IMR-90 (cell line): ENCODE data around the gene TPO. TPM values are rescaled to one million over a fixed set of nuclear protein-coding genes. Genes with fewer than 3 reads are reported as not detected.

Experiments used
- ATAC-seq: fragments of 200-7000 bp; cut with Tn5 transposase; 2 replicates; pipeline ENCODE4 v1.9.1; 2020; ENCODE audit warnings: low read depth, mild to moderate bottlenecking, moderate library complexity
- BruUV-seq: library from RNA; stranded (reverse); fragments of 400-500 nt; replicated peaks from 2 replicates; lab custom pipeline; 2021; lab: Mats Ljungman, UMichigan
- CTCF ChIA-PET: fragments of 300-600 bp; formaldehyde crosslinking; extraction: SDS; loops from one replicate; lab custom pipeline; 2021; ENCODE audit warnings: antibody characterized with exemption; lab: Yijun Ruan, JAX
- POLR2A ChIA-PET: fragments of 300-600 bp; sonication (Branson Sonifier 250); formaldehyde crosslinking; loops from one replicate; lab custom pipeline; 2022; ENCODE audit warnings: antibody characterized with exemption; ENCODE audit not compliant: unreplicated experiment; lab: Charles Lee
- DNase-seq: peaks from one replicate; pipeline ENCODE4 v3.0.0; 2013
- H2AFZ ChIP-seq: replicated peaks from 2 replicates; pipeline ENCODE3; 2013; ENCODE audit warnings: low read length, mild to moderate bottlenecking; ENCODE audit not compliant: poor library complexity
- H2AK5ac ChIP-seq: 2 replicates; pipeline ENCODE4 v1.6.1; 2013; ENCODE audit warnings: low read depth, low read length, inconsistent platforms
- H2AK9ac ChIP-seq: replicated peaks from 2 replicates; pipeline ENCODE3; 2013; ENCODE audit warnings: mild to moderate bottlenecking, low read depth, low read length, moderate library complexity; ENCODE audit not compliant: poor library complexity
- H2BK120ac ChIP-seq: 2 replicates; pipeline ENCODE4 v1.6.1; 2013; ENCODE audit warnings: low read depth, low read length, inconsistent platforms
- H2BK15ac ChIP-seq: 3 replicates; pipeline ENCODE4 v1.6.1; 2013; ENCODE audit warnings: low read depth, low read length, inconsistent platforms
- H2BK20ac ChIP-seq: 2 replicates; pipeline ENCODE4 v1.6.1; 2013; ENCODE audit warnings: low read depth, mild to moderate bottlenecking, inconsistent platforms, low read length, moderate library complexity
- H2BK5ac ChIP-seq: 2 replicates; pipeline ENCODE4 v1.6.1; 2013; ENCODE audit warnings: mild to moderate bottlenecking, low read depth, low read length, inconsistent platforms; ENCODE audit not compliant: poor library complexity, severe bottlenecking
- H3K14ac ChIP-seq: replicated peaks from 2 replicates; pipeline ENCODE4 v1.6.1; 2013; ENCODE audit warnings: low read depth, low read length, inconsistent platforms
- H3K18ac ChIP-seq: 2 replicates; pipeline ENCODE4 v1.6.1; 2013; ENCODE audit warnings: low read depth, low read length, control low read depth
- H3K23ac ChIP-seq: 2 replicates; pipeline ENCODE4 v1.6.1; 2013; ENCODE audit warnings: low read depth, low read length, inconsistent platforms
- H3K27ac ChIP-seq: 2 replicates; pipeline ENCODE4 v1.5.1; 2013; ENCODE audit warnings: mild to moderate bottlenecking, control low read depth, low read length; ENCODE audit not compliant: insufficient read depth
- H3K27me3 ChIP-seq: 2 replicates; pipeline ENCODE4 v1.6.1; 2013; ENCODE audit warnings: low read length; ENCODE audit not compliant: control insufficient read depth, insufficient read depth
- H3K36me3 ChIP-seq: 2 replicates; pipeline ENCODE4 v1.6.1; 2013; ENCODE audit warnings: low read length, mixed read lengths; ENCODE audit not compliant: control insufficient read depth, insufficient read depth
- H3K4ac ChIP-seq: 2 replicates; pipeline ENCODE4 v1.6.1; 2013; ENCODE audit warnings: low read depth, low read length, inconsistent platforms
- H3K4me1 ChIP-seq: 2 replicates; pipeline ENCODE4 v1.6.1; 2013; ENCODE audit warnings: low read length, mixed read lengths; ENCODE audit not compliant: control insufficient read depth, insufficient read depth
- H3K4me2 ChIP-seq: 2 replicates; pipeline ENCODE4 v1.6.1; 2013; ENCODE audit warnings: low read depth, mild to moderate bottlenecking, control low read depth, low read length, moderate library complexity
- H3K4me3 ChIP-seq: 2 replicates; pipeline ENCODE4 v1.5.1; 2013; ENCODE audit warnings: low read depth, mild to moderate bottlenecking, control low read depth, low read length, moderate library complexity; ENCODE audit not compliant: insufficient read depth
- H3K56ac ChIP-seq: 2 replicates; pipeline ENCODE4 v1.6.1; 2013; ENCODE audit warnings: low read length, inconsistent platforms; ENCODE audit not compliant: insufficient read depth; ENCODE audit errors: extremely low read depth
- H3K79me1 ChIP-seq, 2 experiments: 2 replicates each; pipeline ENCODE4 v1.6.1; 2013; ENCODE audit warnings: low read length in 2 of 2, inconsistent platforms in 1 of 2, low read depth in 1 of 2
- H3K9ac ChIP-seq: 2 replicates; pipeline ENCODE4 v1.6.1; 2013; ENCODE audit warnings: low read depth, low read length, control low read depth
- H3K9me1 ChIP-seq: 2 replicates; pipeline ENCODE4 v1.6.1; 2013; ENCODE audit warnings: low read length, inconsistent platforms; ENCODE audit not compliant: insufficient read depth
- H3K9me3 ChIP-seq: 2 replicates; pipeline ENCODE4 v1.6.1; 2013; ENCODE audit warnings: low read length; ENCODE audit not compliant: control insufficient read depth, insufficient read depth
- H4K20me1 ChIP-seq: 2 replicates; pipeline ENCODE4 v1.6.1; 2013; ENCODE audit warnings: low read length, inconsistent platforms; ENCODE audit not compliant: insufficient read depth
- H4K5ac ChIP-seq: 2 replicates; pipeline ENCODE4 v1.6.1; 2013; ENCODE audit warnings: mild to moderate bottlenecking, low read depth, low read length, control low read depth
- H4K8ac ChIP-seq, 2 experiments: 2 replicates each; pipeline ENCODE4 v1.6.1; 2013; ENCODE audit warnings: low read depth in 2 of 2, low read length in 2 of 2, control low read depth in 1 of 2, inconsistent platforms in 1 of 2
- H4K91ac ChIP-seq: 2 replicates; pipeline ENCODE4 v1.6.1; 2013; ENCODE audit warnings: low read depth, low read length, inconsistent platforms; ENCODE audit not compliant: insufficient read depth
- CEBPB ChIP-seq: IDR thresholded peaks from 2 replicates; pipeline ENCODE4 v1.6.1; 2012; ENCODE audit warnings: low read depth, low read length, improper control_type of control experiment
- CHD1 ChIP-seq: IDR thresholded peaks from 2 replicates; pipeline ENCODE4 v1.6.1; 2012; ENCODE audit warnings: low read depth, low read length, improper control_type of control experiment
- FOS ChIP-seq: fragments of 150-350 bp; IDR thresholded peaks from 2 replicates; pipeline ENCODE4 v1.6.1; 2016; ENCODE audit warnings: low read depth, low read length
- MAZ ChIP-seq: IDR thresholded peaks from 2 replicates; pipeline ENCODE4 v1.6.1; 2012; ENCODE audit warnings: low read depth, mild to moderate bottlenecking, low read length, improper control_type of control experiment, moderate library complexity, borderline replicate concordance
- MXI1 ChIP-seq: IDR thresholded peaks from 2 replicates; pipeline ENCODE4 v1.6.1; 2012; ENCODE audit warnings: low read depth, mild to moderate bottlenecking, low read length, moderate library complexity, borderline replicate concordance
- NFE2L2 ChIP-seq: fragments of 150-350 bp; IDR thresholded peaks from 2 replicates; pipeline ENCODE4 v1.6.1; 2016; ENCODE audit warnings: low read depth, mild to moderate bottlenecking, low read length
- RCOR1 ChIP-seq: IDR thresholded peaks from 2 replicates; pipeline ENCODE4 v1.6.1; 2012; ENCODE audit warnings: mild to moderate bottlenecking, low read length, improper control_type of control experiment; ENCODE audit not compliant: insufficient replicate concordance
- RFX5 ChIP-seq: IDR thresholded peaks from 2 replicates; pipeline ENCODE4 v1.8.0; 2012; ENCODE audit warnings: low read depth, mild to moderate bottlenecking, low read length, moderate library complexity
- SMC3 ChIP-seq: fragments of 150-350 bp; IDR thresholded peaks from 2 replicates; pipeline ENCODE4 v1.6.1; 2016; ENCODE audit warnings: low read depth, mild to moderate bottlenecking, antibody characterized with exemption, low read length, moderate library complexity
- WGBS, 2 experiments: methylation state at CpG; one replicate each; pipeline versions ENCODE4 v1.1.5 to v1.1.7; 2013; ENCODE audit warnings: missing lambda C conversion rate in 2 of 2; ENCODE audit not compliant: insufficient read length in 1 of 2; ENCODE audit errors: extremely low coverage in 2 of 2; 5-methylcytosine and 5-hydroxymethylcytosine counted together
- dilution Hi-C: fragments of 300-500 bp; cut with HindIII; formaldehyde crosslinking; loops from one replicate; pipeline ENCODE4 v1.14.3; 2018; ENCODE audit warnings: low sequenced_read_pairs; ENCODE audit not compliant: unreplicated experiment
- in situ Hi-C: fragments of 300-500 bp; cut with MboI; formaldehyde crosslinking; loops from 3 replicates; pipeline ENCODE4 v1.14.3; 2019; ENCODE audit warnings: low sequenced_read_pairs, inconsistent platforms, mixed read lengths
- intact Hi-C: fragments of 100-400 bp; cut with micrococcal nuclease; formaldehyde crosslinking; loops from 2 replicates; pipeline ENCODE4 v1.10.0; 2022
- polyA plus RNA-seq, 3 experiments: library from polyadenylated mRNA; depleted of rRNA; stranded (reverse); fragments of >200 nt; gene quantifications; 2 replicates each; pipeline ENCODE4 v1.2.3, GENCODE V29; 2012; ENCODE audit warnings: low replicate concordance in 1 of 3
- total RNA-seq: library from RNA; depleted of rRNA; stranded (reverse); fragments of >200 nt; gene quantifications from 2 replicates; pipeline ENCODE4 v1.2.3, GENCODE V29; 2012
- TF ChIP-seq, protein P1 (sequence below): fragments of 150-350 bp; IDR thresholded peaks from 2 replicates; pipeline ENCODE4 v1.6.1; 2016; ENCODE audit warnings: low read depth, mild to moderate bottlenecking, low read length, moderate library complexity, borderline replicate concordance
- TF ChIP-seq, protein P2 (sequence below): fragments of 150-350 bp; IDR thresholded peaks from 2 replicates; pipeline ENCODE4 v1.6.1; 2017; ENCODE audit warnings: mild to moderate bottlenecking, antibody characterized with exemption, low read length, low read depth
- TF ChIP-seq, protein P3 (sequence below): conservative IDR thresholded peaks from 2 replicates; pipeline ENCODE4 v1.5.1; 2012; ENCODE audit warnings: mild to moderate bottlenecking, low read depth, low read length, improper control_type of control experiment

Gene TPO
- total and polyA plus RNA-seq, 2 of the 4 experiments (the other 2 are of a cell fraction): not detected

DNA sequence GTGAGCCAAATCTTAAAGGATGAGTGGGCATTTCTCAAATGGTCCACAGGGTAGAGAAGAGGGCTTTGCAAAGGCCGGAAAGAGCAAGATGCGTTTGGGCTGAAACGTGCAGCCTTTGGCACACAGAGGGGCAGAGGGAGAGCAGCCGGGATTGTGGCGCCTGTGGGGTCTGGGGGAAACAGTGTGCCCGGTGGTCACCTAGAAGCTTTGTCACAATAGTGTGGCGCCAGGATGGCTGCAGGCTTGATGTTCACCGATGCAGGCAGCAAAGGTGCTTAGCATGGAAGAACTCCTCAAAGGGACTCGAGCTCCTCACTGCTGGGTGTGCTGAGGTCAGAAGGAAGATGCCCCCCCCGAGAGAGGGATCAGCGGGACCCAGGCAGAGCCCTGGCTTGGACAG, 23.8 kb downstream of the TPO start:
- ChIA-PET POLR2A (no interaction called here), CTCF (no interaction called here)
- Histone ChIP-seq H3K79me1 (no peaks in the 10 kb centered on the region), H3K36me3 (no peaks in the 10 kb centered on the region), H2AK9ac (no peak overlapping the region), H3K18ac (no peak overlapping the region), H4K20me1 (no peaks in the 10 kb centered on the region), H2BK15ac (no peak overlapping the region), H3K9ac (no peak overlapping the region), H3K23ac (no peak overlapping the region), H3K4ac (no peak overlapping the region), H2AK5ac (no peak overlapping the region), H3K9me3 (peaks cover 22% of the 10 kb centered on the region; the same call in 1 of the 2 replicates), H3K56ac (no peak overlapping the region), H4K91ac (no peak overlapping the region), H3K4me1 (no peaks in the 10 kb centered on the region), H3K14ac (no peak overlapping the region), H2BK5ac (no peak overlapping the region), H3K9me1 (no peaks in the 10 kb centered on the region), H2AFZ (no peak overlapping the region), H2BK20ac (no peak overlapping the region), H2BK120ac (no peak overlapping the region), H4K8ac (no peak overlapping the region), H3K27ac (no peak overlapping the region), H3K27me3 (no peaks in the 10 kb centered on the region), H3K4me2 (no peak overlapping the region), H4K5ac (no peak overlapping the region), H3K4me3 (no peak overlapping the region)
- DNase-seq (no peak), ATAC-seq (no peak)
- 76% methylated on average over 5 of the region's 11 CpGs; no CpG with 5 or more reads in 1 of the 2 experiments for WGBS, 2 experiments
- BruUV-seq: no TSS peak
- intact Hi-C loops: no loop called here
- TF ChIP-seq RFX5: no peak
- no peak for TF ChIP-seq SMC3
- no peak for TF ChIP-seq CEBPB
- TF ChIP-seq FOS: no peak
- TF ChIP-seq, protein P1, sequence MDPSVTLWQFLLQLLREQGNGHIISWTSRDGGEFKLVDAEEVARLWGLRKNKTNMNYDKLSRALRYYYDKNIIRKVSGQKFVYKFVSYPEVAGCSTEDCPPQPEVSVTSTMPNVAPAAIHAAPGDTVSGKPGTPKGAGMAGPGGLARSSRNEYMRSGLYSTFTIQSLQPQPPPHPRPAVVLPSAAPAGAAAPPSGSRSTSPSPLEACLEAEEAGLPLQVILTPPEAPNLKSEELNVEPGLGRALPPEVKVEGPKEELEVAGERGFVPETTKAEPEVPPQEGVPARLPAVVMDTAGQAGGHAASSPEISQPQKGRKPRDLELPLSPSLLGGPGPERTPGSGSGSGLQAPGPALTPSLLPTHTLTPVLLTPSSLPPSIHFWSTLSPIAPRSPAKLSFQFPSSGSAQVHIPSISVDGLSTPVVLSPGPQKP: no peak
- no peak for TF ChIP-seq RCOR1
- TF ChIP-seq, protein P2, sequence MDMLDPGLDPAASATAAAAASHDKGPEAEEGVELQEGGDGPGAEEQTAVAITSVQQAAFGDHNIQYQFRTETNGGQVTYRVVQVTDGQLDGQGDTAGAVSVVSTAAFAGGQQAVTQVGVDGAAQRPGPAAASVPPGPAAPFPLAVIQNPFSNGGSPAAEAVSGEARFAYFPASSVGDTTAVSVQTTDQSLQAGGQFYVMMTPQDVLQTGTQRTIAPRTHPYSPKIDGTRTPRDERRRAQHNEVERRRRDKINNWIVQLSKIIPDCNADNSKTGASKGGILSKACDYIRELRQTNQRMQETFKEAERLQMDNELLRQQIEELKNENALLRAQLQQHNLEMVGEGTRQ: no peak
- no peak for TF ChIP-seq MAZ
- TF ChIP-seq, protein P3, sequence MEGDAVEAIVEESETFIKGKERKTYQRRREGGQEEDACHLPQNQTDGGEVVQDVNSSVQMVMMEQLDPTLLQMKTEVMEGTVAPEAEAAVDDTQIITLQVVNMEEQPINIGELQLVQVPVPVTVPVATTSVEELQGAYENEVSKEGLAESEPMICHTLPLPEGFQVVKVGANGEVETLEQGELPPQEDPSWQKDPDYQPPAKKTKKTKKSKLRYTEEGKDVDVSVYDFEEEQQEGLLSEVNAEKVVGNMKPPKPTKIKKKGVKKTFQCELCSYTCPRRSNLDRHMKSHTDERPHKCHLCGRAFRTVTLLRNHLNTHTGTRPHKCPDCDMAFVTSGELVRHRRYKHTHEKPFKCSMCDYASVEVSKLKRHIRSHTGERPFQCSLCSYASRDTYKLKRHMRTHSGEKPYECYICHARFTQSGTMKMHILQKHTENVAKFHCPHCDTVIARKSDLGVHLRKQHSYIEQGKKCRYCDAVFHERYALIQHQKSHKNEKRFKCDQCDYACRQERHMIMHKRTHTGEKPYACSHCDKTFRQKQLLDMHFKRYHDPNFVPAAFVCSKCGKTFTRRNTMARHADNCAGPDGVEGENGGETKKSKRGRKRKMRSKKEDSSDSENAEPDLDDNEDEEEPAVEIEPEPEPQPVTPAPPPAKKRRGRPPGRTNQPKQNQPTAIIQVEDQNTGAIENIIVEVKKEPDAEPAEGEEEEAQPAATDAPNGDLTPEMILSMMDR: no peak
- no peak for TF ChIP-seq NFE2L2
- TF ChIP-seq MXI1: no peak
- no peak for TF ChIP-seq CHD1
- in situ Hi-C loops: no loop called here
- dilution Hi-C loops: no loop called here
